IMR-90 (cell line): Measurements from ENCODE around the gene NPAS2. TPM values are rescaled to one million over a fixed set of nuclear protein-coding genes. Genes with fewer than 3 reads are reported as not detected.

ENCODE experiments used
- ATAC-seq: fragments of 200-7000 bp; cut with Tn5 transposase; 2 replicates; pipeline ENCODE4 v1.9.1; 2020; ENCODE audit warnings: low read depth, mild to moderate bottlenecking, moderate library complexity
- BruUV-seq: library from RNA; stranded (reverse); fragments of 400-500 nt; replicated peaks from 2 replicates; lab custom pipeline; 2021; lab: Mats Ljungman, UMichigan
- CTCF ChIA-PET: fragments of 300-600 bp; formaldehyde crosslinking; extraction: SDS; loops from one replicate; lab custom pipeline; 2021; ENCODE audit warnings: antibody characterized with exemption; lab: Yijun Ruan, JAX
- POLR2A ChIA-PET: fragments of 300-600 bp; sonication (Branson Sonifier 250); formaldehyde crosslinking; loops from one replicate; lab custom pipeline; 2022; ENCODE audit warnings: antibody characterized with exemption; ENCODE audit not compliant: unreplicated experiment; lab: Charles Lee
- DNase-seq: peaks from one replicate; pipeline ENCODE4 v3.0.0; 2013
- H2AFZ ChIP-seq: replicated peaks from 2 replicates; pipeline ENCODE3; 2013; ENCODE audit warnings: low read length, mild to moderate bottlenecking; ENCODE audit not compliant: poor library complexity
- H2AK5ac ChIP-seq: 2 replicates; pipeline ENCODE4 v1.6.1; 2013; ENCODE audit warnings: low read depth, low read length, inconsistent platforms
- H2AK9ac ChIP-seq: replicated peaks from 2 replicates; pipeline ENCODE3; 2013; ENCODE audit warnings: mild to moderate bottlenecking, low read depth, low read length, moderate library complexity; ENCODE audit not compliant: poor library complexity
- H2BK120ac ChIP-seq: 2 replicates; pipeline ENCODE4 v1.6.1; 2013; ENCODE audit warnings: low read depth, low read length, inconsistent platforms
- H2BK15ac ChIP-seq: 3 replicates; pipeline ENCODE4 v1.6.1; 2013; ENCODE audit warnings: low read depth, low read length, inconsistent platforms
- H2BK20ac ChIP-seq: 2 replicates; pipeline ENCODE4 v1.6.1; 2013; ENCODE audit warnings: low read depth, mild to moderate bottlenecking, inconsistent platforms, low read length, moderate library complexity
- H2BK5ac ChIP-seq: 2 replicates; pipeline ENCODE4 v1.6.1; 2013; ENCODE audit warnings: mild to moderate bottlenecking, low read depth, low read length, inconsistent platforms; ENCODE audit not compliant: poor library complexity, severe bottlenecking
- H3K14ac ChIP-seq: replicated peaks from 2 replicates; pipeline ENCODE4 v1.6.1; 2013; ENCODE audit warnings: low read depth, low read length, inconsistent platforms
- H3K18ac ChIP-seq: 2 replicates; pipeline ENCODE4 v1.6.1; 2013; ENCODE audit warnings: low read depth, low read length, control low read depth
- H3K23ac ChIP-seq: 2 replicates; pipeline ENCODE4 v1.6.1; 2013; ENCODE audit warnings: low read depth, low read length, inconsistent platforms
- H3K27ac ChIP-seq: 2 replicates; pipeline ENCODE4 v1.5.1; 2013; ENCODE audit warnings: mild to moderate bottlenecking, control low read depth, low read length; ENCODE audit not compliant: insufficient read depth
- H3K27me3 ChIP-seq: 2 replicates; pipeline ENCODE4 v1.6.1; 2013; ENCODE audit warnings: low read length; ENCODE audit not compliant: control insufficient read depth, insufficient read depth
- H3K36me3 ChIP-seq: 2 replicates; pipeline ENCODE4 v1.6.1; 2013; ENCODE audit warnings: low read length, mixed read lengths; ENCODE audit not compliant: control insufficient read depth, insufficient read depth
- H3K4ac ChIP-seq: 2 replicates; pipeline ENCODE4 v1.6.1; 2013; ENCODE audit warnings: low read depth, low read length, inconsistent platforms
- H3K4me1 ChIP-seq: 2 replicates; pipeline ENCODE4 v1.6.1; 2013; ENCODE audit warnings: low read length, mixed read lengths; ENCODE audit not compliant: control insufficient read depth, insufficient read depth
- H3K4me2 ChIP-seq: 2 replicates; pipeline ENCODE4 v1.6.1; 2013; ENCODE audit warnings: low read depth, mild to moderate bottlenecking, control low read depth, low read length, moderate library complexity
- H3K4me3 ChIP-seq: 2 replicates; pipeline ENCODE4 v1.5.1; 2013; ENCODE audit warnings: low read depth, mild to moderate bottlenecking, control low read depth, low read length, moderate library complexity; ENCODE audit not compliant: insufficient read depth
- H3K56ac ChIP-seq: 2 replicates; pipeline ENCODE4 v1.6.1; 2013; ENCODE audit warnings: low read length, inconsistent platforms; ENCODE audit not compliant: insufficient read depth; ENCODE audit errors: extremely low read depth
- H3K79me1 ChIP-seq, 2 experiments: 2 replicates each; pipeline ENCODE4 v1.6.1; 2013; ENCODE audit warnings: low read length in 2 of 2, inconsistent platforms in 1 of 2, low read depth in 1 of 2
- H3K9ac ChIP-seq: 2 replicates; pipeline ENCODE4 v1.6.1; 2013; ENCODE audit warnings: low read depth, low read length, control low read depth
- H3K9me1 ChIP-seq: 2 replicates; pipeline ENCODE4 v1.6.1; 2013; ENCODE audit warnings: low read length, inconsistent platforms; ENCODE audit not compliant: insufficient read depth
- H3K9me3 ChIP-seq: 2 replicates; pipeline ENCODE4 v1.6.1; 2013; ENCODE audit warnings: low read length; ENCODE audit not compliant: control insufficient read depth, insufficient read depth
- H4K20me1 ChIP-seq: 2 replicates; pipeline ENCODE4 v1.6.1; 2013; ENCODE audit warnings: low read length, inconsistent platforms; ENCODE audit not compliant: insufficient read depth
- H4K5ac ChIP-seq: 2 replicates; pipeline ENCODE4 v1.6.1; 2013; ENCODE audit warnings: mild to moderate bottlenecking, low read depth, low read length, control low read depth
- H4K8ac ChIP-seq, 2 experiments: 2 replicates each; pipeline ENCODE4 v1.6.1; 2013; ENCODE audit warnings: low read depth in 2 of 2, low read length in 2 of 2, control low read depth in 1 of 2, inconsistent platforms in 1 of 2
- H4K91ac ChIP-seq: 2 replicates; pipeline ENCODE4 v1.6.1; 2013; ENCODE audit warnings: low read depth, low read length, inconsistent platforms; ENCODE audit not compliant: insufficient read depth
- BHLHE40 ChIP-seq: fragments of 150-350 bp; IDR thresholded peaks from 2 replicates; pipeline ENCODE4 v1.6.1; 2016; ENCODE audit warnings: mild to moderate bottlenecking, low read depth, low read length
- CEBPB ChIP-seq: IDR thresholded peaks from 2 replicates; pipeline ENCODE4 v1.6.1; 2012; ENCODE audit warnings: low read depth, low read length, improper control_type of control experiment
- MAFK ChIP-seq: IDR thresholded peaks from 2 replicates; pipeline ENCODE4 v1.6.1; 2012; ENCODE audit warnings: low read depth, low read length, improper control_type of control experiment
- MXI1 ChIP-seq: IDR thresholded peaks from 2 replicates; pipeline ENCODE4 v1.6.1; 2012; ENCODE audit warnings: low read depth, mild to moderate bottlenecking, low read length, moderate library complexity, borderline replicate concordance
- NFE2L2 ChIP-seq: fragments of 150-350 bp; IDR thresholded peaks from 2 replicates; pipeline ENCODE4 v1.6.1; 2016; ENCODE audit warnings: low read depth, mild to moderate bottlenecking, low read length
- POLR2A ChIP-seq: IDR thresholded peaks from 2 replicates; pipeline ENCODE4 v1.6.1; 2012; ENCODE audit warnings: mild to moderate bottlenecking, low read depth, low read length
- RAD21 ChIP-seq: IDR thresholded peaks from 2 replicates; pipeline ENCODE4 v1.6.1; 2012; ENCODE audit warnings: low read length, improper control_type of control experiment
- RCOR1 ChIP-seq: IDR thresholded peaks from 2 replicates; pipeline ENCODE4 v1.6.1; 2012; ENCODE audit warnings: mild to moderate bottlenecking, low read length, improper control_type of control experiment; ENCODE audit not compliant: insufficient replicate concordance
- RFX5 ChIP-seq: IDR thresholded peaks from 2 replicates; pipeline ENCODE4 v1.8.0; 2012; ENCODE audit warnings: low read depth, mild to moderate bottlenecking, low read length, moderate library complexity
- SMC3 ChIP-seq: fragments of 150-350 bp; IDR thresholded peaks from 2 replicates; pipeline ENCODE4 v1.6.1; 2016; ENCODE audit warnings: low read depth, mild to moderate bottlenecking, antibody characterized with exemption, low read length, moderate library complexity
- WGBS, 2 experiments: methylation state at CpG; one replicate each; pipeline versions ENCODE4 v1.1.5 to v1.1.7; 2013; ENCODE audit warnings: missing lambda C conversion rate in 2 of 2; ENCODE audit not compliant: insufficient read length in 1 of 2; ENCODE audit errors: extremely low coverage in 2 of 2; 5-methylcytosine and 5-hydroxymethylcytosine counted together
- dilution Hi-C: fragments of 300-500 bp; cut with HindIII; formaldehyde crosslinking; loops from one replicate; pipeline ENCODE4 v1.14.3; 2018; ENCODE audit warnings: low sequenced_read_pairs; ENCODE audit not compliant: unreplicated experiment
- in situ Hi-C: fragments of 300-500 bp; cut with MboI; formaldehyde crosslinking; loops from 3 replicates; pipeline ENCODE4 v1.14.3; 2019; ENCODE audit warnings: low sequenced_read_pairs, inconsistent platforms, mixed read lengths
- intact Hi-C: fragments of 100-400 bp; cut with micrococcal nuclease; formaldehyde crosslinking; loops from 2 replicates; pipeline ENCODE4 v1.10.0; 2022
- polyA plus RNA-seq, 3 experiments: library from polyadenylated mRNA; depleted of rRNA; stranded (reverse); fragments of >200 nt; gene quantifications; 2 replicates each; pipeline ENCODE4 v1.2.3, GENCODE V29; 2012; ENCODE audit warnings: low replicate concordance in 1 of 3
- total RNA-seq: library from RNA; depleted of rRNA; stranded (reverse); fragments of >200 nt; gene quantifications from 2 replicates; pipeline ENCODE4 v1.2.3, GENCODE V29; 2012
- TF ChIP-seq, protein P1 (sequence below): conservative IDR thresholded peaks from 2 replicates; pipeline ENCODE4 v1.5.1; 2012; ENCODE audit warnings: mild to moderate bottlenecking, low read depth, low read length, improper control_type of control experiment
- TF ChIP-seq, protein P2 (sequence below): fragments of 150-350 bp; IDR thresholded peaks from 2 replicates; pipeline ENCODE4 v1.6.1; 2017; ENCODE audit warnings: mild to moderate bottlenecking, antibody characterized with exemption, low read length, low read depth
- TF ChIP-seq, protein P3 (sequence below): fragments of 150-350 bp; IDR thresholded peaks from 2 replicates; pipeline ENCODE4 v1.6.1; 2016; ENCODE audit warnings: low read depth, mild to moderate bottlenecking, low read length, moderate library complexity, borderline replicate concordance

NPAS2 gene
- total and polyA plus RNA-seq, 2 of the 4 experiments (the other 2 are of a cell fraction), result 5.2 to 14.8 TPM

DNA sequence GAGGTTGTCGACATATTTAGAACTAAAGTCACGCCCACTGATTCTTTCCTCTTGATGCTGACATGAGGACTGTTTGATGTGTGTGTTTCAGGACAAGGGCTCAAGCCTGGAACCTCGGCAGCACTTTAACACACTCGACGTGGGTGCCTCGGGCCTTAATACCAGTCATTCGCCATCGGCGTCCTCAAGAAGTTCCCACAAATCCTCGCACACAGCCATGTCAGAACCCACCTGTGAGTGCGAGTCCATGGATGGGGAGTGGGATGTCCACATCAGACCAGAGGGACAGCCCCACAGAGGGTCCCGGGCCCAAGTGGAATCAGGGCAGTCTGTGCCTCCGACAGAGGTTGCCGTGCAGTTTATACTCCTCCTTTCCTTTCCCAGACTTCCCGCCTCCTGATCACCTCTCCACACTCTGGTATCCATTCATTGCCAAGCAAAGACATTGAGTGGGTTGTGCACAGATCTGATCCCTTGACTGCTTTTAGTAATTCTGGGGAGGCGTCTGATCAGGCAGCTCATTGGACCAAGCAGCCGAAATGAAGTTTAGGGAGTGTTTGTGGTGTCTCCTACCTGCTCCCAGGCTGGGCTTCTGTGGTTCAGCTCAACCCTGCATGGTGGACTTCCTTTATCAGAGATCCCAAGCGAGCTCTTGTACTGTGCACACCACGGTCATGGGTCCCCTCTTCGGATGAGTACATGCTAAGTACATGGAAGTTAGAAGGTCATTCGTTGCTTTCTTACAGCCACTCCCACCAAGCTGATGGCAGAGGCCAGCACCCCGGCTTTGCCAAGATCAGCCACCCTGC, 155.0 kb downstream of the NPAS2 start:
- H3K56ac ChIP-seq, result no peak overlapping the region
- no peak overlapping the region for H2BK15ac ChIP-seq
- 97% methylated on average over 6 of the region's 22 CpGs; no CpG with 5 or more reads in 1 of the 2 experiments for WGBS, 2 experiments
- intact Hi-C loops, result no loop called here
- DNase-seq (no peak), ATAC-seq (no peak)
- H2AFZ ChIP-seq, result no peak overlapping the region
- no peak overlapping the region for H3K9ac ChIP-seq
- no peak overlapping the region for H2AK9ac ChIP-seq
- no peaks in the 10 kb centered on the region for H3K27me3 ChIP-seq
- peaks cover 2% of the 10 kb centered on the region for H3K4me1 ChIP-seq
- H3K9me3 ChIP-seq, result no peaks in the 10 kb centered on the region
- H4K20me1 ChIP-seq, result no peaks in the 10 kb centered on the region
- no peak overlapping the region for H3K4me3 ChIP-seq
- no peak overlapping the region for H4K91ac ChIP-seq
- H3K4me2 ChIP-seq, result no peak overlapping the region
- no peak overlapping the region for H4K5ac ChIP-seq
- H2BK120ac ChIP-seq, result no peak overlapping the region
- in situ Hi-C loops, result loop anchor here (5.0 kb wide), 1 partner anchor 153 kb away; the partner anchor contains the start of gene NPAS2
- ChIA-PET CTCF (no interaction called here), POLR2A (no interaction called here)
- no peak overlapping the region for H2AK5ac ChIP-seq
- peaks cover 33% of the 10 kb centered on the region for H3K36me3 ChIP-seq
- no peak overlapping the region for H3K4ac ChIP-seq
- no peaks in the 10 kb centered on the region for H3K79me1 ChIP-seq
- no peak overlapping the region for H4K8ac ChIP-seq
- H2BK5ac ChIP-seq, result no peak overlapping the region
- TF ChIP-seq RCOR1, result no peak
- no peak for TF ChIP-seq NFE2L2
- no peak for TF ChIP-seq MAFK
- no peak for TF ChIP-seq POLR2A
- no peak for TF ChIP-seq RFX5
- TF ChIP-seq, protein P1, sequence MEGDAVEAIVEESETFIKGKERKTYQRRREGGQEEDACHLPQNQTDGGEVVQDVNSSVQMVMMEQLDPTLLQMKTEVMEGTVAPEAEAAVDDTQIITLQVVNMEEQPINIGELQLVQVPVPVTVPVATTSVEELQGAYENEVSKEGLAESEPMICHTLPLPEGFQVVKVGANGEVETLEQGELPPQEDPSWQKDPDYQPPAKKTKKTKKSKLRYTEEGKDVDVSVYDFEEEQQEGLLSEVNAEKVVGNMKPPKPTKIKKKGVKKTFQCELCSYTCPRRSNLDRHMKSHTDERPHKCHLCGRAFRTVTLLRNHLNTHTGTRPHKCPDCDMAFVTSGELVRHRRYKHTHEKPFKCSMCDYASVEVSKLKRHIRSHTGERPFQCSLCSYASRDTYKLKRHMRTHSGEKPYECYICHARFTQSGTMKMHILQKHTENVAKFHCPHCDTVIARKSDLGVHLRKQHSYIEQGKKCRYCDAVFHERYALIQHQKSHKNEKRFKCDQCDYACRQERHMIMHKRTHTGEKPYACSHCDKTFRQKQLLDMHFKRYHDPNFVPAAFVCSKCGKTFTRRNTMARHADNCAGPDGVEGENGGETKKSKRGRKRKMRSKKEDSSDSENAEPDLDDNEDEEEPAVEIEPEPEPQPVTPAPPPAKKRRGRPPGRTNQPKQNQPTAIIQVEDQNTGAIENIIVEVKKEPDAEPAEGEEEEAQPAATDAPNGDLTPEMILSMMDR, result no peak
- TF ChIP-seq MXI1, result no peak
- no peak for TF ChIP-seq BHLHE40
- TF ChIP-seq, protein P2, sequence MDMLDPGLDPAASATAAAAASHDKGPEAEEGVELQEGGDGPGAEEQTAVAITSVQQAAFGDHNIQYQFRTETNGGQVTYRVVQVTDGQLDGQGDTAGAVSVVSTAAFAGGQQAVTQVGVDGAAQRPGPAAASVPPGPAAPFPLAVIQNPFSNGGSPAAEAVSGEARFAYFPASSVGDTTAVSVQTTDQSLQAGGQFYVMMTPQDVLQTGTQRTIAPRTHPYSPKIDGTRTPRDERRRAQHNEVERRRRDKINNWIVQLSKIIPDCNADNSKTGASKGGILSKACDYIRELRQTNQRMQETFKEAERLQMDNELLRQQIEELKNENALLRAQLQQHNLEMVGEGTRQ, result no peak
- TF ChIP-seq, protein P3, sequence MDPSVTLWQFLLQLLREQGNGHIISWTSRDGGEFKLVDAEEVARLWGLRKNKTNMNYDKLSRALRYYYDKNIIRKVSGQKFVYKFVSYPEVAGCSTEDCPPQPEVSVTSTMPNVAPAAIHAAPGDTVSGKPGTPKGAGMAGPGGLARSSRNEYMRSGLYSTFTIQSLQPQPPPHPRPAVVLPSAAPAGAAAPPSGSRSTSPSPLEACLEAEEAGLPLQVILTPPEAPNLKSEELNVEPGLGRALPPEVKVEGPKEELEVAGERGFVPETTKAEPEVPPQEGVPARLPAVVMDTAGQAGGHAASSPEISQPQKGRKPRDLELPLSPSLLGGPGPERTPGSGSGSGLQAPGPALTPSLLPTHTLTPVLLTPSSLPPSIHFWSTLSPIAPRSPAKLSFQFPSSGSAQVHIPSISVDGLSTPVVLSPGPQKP, result no peak
- TF ChIP-seq SMC3, result no peak
- no peak for TF ChIP-seq RAD21
- no peak for TF ChIP-seq CEBPB
- dilution Hi-C loops, result no loop called here
- H3K14ac ChIP-seq, result no peak overlapping the region
- H3K23ac ChIP-seq, result no peak overlapping the region
- peaks cover 15% of the 10 kb centered on the region; the same call in 1 of the 2 replicates for H3K9me1 ChIP-seq
- H3K18ac ChIP-seq, result no peak overlapping the region
- H3K27ac ChIP-seq, result no peak overlapping the region
- BruUV-seq, result no TSS peak
- H2BK20ac ChIP-seq, result no peak overlapping the region
